ENCODE measurements around the gene DNAJC12. TPM values are rescaled to one million over a fixed set of nuclear protein-coding genes. Genes with fewer than 3 reads are reported as not detected.
"Not testable (repeated sequence)": the region's sequence is repeated elsewhere in the genome, so short reads cannot be mapped to it uniquely, and the experiment has no call there.

The DNAJC12 gene
- total RNA-seq, 4 donors from 2014 or later = 0.77 to 8.8 (median 6.0) TPM

GRCh38 chr10:67770537-67770936, 67.5 kb downstream of the DNAJC12 start:
- Histone ChIP-seq H3K4me3 (no peak overlapping the region), H3K4me1 (no peaks in the 10 kb centered on the region), H3K36me3 (no peaks in the 10 kb centered on the region), H3K27me3 (no peaks in the 10 kb centered on the region), H3K27ac (no peak overlapping the region), H3K9me3 (no peaks in the 10 kb centered on the region)
- intact Hi-C loops (cut with DNase I; ENCODE audit: low total_unique reads) = no loop called here
- TF ChIP-seq CTCF (IDR thresholded peaks at IDR 0.05) = no peak
- DNase-seq = no peak

- Histone ChIP-seq H3K9me3 (no peaks in the 10 kb centered on the region), H3K27ac (no peak overlapping the region), H3K4me3 (no peak overlapping the region), H3K36me3 (no peaks in the 10 kb centered on the region), H3K4me1 (no peaks in the 10 kb centered on the region), H3K27me3 (no peaks in the 10 kb centered on the region)
- TF ChIP-seq POLR2A (IDR thresholded peaks at IDR 0.05) (no peak), CTCF (IDR thresholded peaks at IDR 0.05) (no peak)
- DNase-seq = no peak
- intact Hi-C loops (cut with DNase I; ENCODE audit: low total_unique reads) = no loop called here
Observed at GRCh38 chr10:67767244-67767643, 70.7 kb downstream of the DNAJC12 start.

GRCh38 chr10:67764012-67764822, 73.8 kb downstream of the DNAJC12 start:
- DNase-seq = peak; percentile 94 to 97
- Histone ChIP-seq H3K9me3 (no peaks in the 10 kb centered on the region), H3K27ac (peak overlapping the region; percentile 96 to 98), H3K4me1 (no peaks in the 10 kb centered on the region), H3K27me3 (no peaks in the 10 kb centered on the region), H3K4me3 (peak overlapping the region; percentile 69 to 84), H3K36me3 (no peaks in the 10 kb centered on the region)
- intact Hi-C loops (cut with DNase I; ENCODE audit: low total_unique reads) = no loop called here
- TF ChIP-seq CTCF (IDR thresholded peaks at IDR 0.05) (no peak), POLR2A (IDR thresholded peaks at IDR 0.05) (peak in 1 of 2 donors; percentile 24)

GRCh38 chr10:67763499-67764011, 74.4 kb downstream of the DNAJC12 start:
- no peaks in the 10 kb centered on the region for H3K4me1 ChIP-seq
- no peaks in the 10 kb centered on the region for H3K27me3 ChIP-seq
- DNase-seq = peak; percentile 78 to 80
- no peaks in the 10 kb centered on the region for H3K9me3 ChIP-seq
- H3K4me3 ChIP-seq = peak overlapping the region; percentile 69 to 84
- no peaks in the 10 kb centered on the region for H3K36me3 ChIP-seq
- H3K27ac ChIP-seq = peak overlapping the region; percentile 96 to 98
- intact Hi-C loops (cut with DNase I; ENCODE audit: low total_unique reads) = no loop called here
- TF ChIP-seq POLR2A (IDR thresholded peaks at IDR 0.05) (peak in 1 of 2 donors; percentile 23), CTCF (IDR thresholded peaks at IDR 0.05) (no peak)

- DNase-seq; intact Hi-C loops (cut with DNase I; ENCODE audit: low total_unique reads); H3K4me1 ChIP-seq; H3K27ac ChIP-seq; H3K36me3 ChIP-seq; H3K27me3 ChIP-seq; H3K9me3 ChIP-seq; H3K4me3 ChIP-seq: not testable (repeated sequence)
Observed at GRCh38 chr10:67762567-67762966, 75.4 kb downstream of the DNAJC12 start.

All from uterus (tissue), 4 donors.